ENCODE results near the gene DPH1.
"Not testable (repeated sequence)": the region's sequence is repeated elsewhere in the genome, so short reads cannot be mapped to it uniquely, and the experiment has no call there.

Gene DPH1

GRCh38 chr17:1997289-1997926 is 32.5 kb upstream of the DPH1 start:
- DNase-seq (ENCODE audit: insufficient read length, low spot score) (no peak), FAIRE-seq (no peak)
- TF ChIP-seq POLR2A (IDR thresholded peaks at IDR 0.05; ENCODE audit: low read depth, low read length) = no peak

- no peak for FAIRE-seq
- no peak for DNase-seq (ENCODE audit: insufficient read length, low spot score)
- TF ChIP-seq POLR2A (IDR thresholded peaks at IDR 0.05; ENCODE audit: low read depth, low read length) = no peak
These were observed 31.8 kb upstream of the DPH1 start for GRCh38 chr17:1997927-1998742.

DNA sequence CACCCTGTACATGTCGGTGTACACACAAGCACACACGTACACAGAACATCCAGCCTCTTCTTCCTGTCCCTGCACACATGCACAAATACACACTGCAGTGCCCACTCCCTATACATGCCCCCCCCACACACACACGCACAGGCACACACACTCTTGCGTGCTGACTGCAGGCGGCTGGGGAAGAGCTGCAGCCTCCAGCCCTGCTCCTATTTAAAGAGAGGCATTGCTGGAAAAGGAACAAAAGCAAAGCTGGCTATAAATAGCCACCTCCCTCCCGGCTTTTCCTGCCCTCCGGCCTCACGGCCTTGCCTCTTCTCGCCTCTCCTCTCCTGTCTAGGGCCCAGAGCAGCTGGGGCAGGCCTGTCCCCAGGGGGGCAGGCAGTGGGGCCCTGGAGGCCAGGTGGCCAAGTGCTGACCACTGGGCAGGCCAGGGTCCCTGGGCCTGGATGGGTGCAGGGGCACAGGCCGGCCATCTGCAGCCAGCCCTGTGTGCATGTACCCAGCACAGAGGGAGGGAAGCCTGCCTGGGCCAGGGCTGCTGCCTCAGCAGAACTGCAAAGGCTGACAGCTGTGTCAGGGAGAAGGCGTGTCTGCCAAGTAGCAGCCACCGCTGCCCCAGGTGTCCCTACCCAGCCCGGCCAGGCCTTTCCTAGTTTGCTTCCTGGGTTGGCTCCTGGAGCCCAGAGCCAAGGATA is 30.2 kb upstream of the DPH1 start:
- no peak for TF ChIP-seq POLR2A (IDR thresholded peaks at IDR 0.05; ENCODE audit: low read depth, low read length)
- FAIRE-seq (no peak), DNase-seq (ENCODE audit: insufficient read length, low spot score) (no peak)

DNA sequence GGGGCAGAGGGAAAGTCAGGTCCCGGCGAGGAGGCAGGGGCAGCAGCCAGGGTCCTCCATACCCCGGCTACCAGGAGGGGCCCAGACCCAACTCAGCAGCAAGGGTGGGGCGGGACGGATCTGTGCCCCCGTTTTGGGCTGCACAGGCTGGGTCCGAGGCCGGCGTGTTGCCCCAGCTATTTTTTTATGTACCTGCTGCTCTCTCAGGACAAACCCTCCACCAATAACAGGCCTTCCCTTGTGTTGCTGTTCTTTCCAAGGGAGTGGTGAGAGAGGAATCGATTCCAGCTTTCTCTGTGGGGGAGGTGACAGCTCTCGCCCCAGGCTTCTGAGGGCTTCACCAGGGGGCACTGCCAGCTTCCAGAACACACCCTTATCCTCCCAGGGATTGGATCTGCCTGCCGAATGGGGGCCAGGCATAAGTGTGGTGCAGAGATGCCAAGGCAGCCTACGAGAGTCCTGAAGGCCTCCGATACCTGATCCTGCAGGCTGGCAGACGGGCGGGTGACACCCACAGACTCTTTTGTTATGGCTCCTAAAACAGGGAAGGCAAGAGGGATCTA is 27.1 kb upstream of the DPH1 start:
- no peak for FAIRE-seq
- no peak for DNase-seq (ENCODE audit: insufficient read length, low spot score)
- TF ChIP-seq POLR2A (IDR thresholded peaks at IDR 0.05; ENCODE audit: low read depth, low read length) = no peak

DNA sequence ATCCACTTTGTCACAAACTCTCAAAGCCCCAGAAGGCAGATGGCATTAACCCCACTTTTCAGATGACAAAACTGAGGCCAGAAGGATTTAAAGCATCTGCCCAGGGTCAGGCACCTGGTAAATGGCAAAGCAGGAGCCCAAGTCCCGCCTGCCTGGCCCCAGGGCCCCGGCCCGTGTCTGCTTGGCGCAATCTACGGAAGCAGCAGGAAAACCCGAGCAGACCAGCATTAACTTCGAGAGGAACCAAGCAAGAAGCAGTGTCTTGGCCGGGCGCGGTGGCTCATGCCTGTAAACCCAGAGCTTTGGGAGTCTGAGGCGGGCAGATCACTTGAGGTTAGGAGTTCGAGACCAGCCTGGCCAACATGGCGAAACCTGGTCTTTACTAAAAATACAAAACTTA is 26.4 kb upstream of the DPH1 start:
- no peak for FAIRE-seq
- DNase-seq (ENCODE audit: insufficient read length, low spot score) = no peak
- TF ChIP-seq POLR2A (IDR thresholded peaks at IDR 0.05; ENCODE audit: low read depth, low read length) = no peak

- no peak for FAIRE-seq
- no peak for DNase-seq (ENCODE audit: insufficient read length, low spot score)
- TF ChIP-seq POLR2A (IDR thresholded peaks at IDR 0.05; ENCODE audit: low read depth, low read length) = no peak
These were observed 25.5 kb upstream of the DPH1 start for GRCh38 chr17:2004435-2004952.

DNA sequence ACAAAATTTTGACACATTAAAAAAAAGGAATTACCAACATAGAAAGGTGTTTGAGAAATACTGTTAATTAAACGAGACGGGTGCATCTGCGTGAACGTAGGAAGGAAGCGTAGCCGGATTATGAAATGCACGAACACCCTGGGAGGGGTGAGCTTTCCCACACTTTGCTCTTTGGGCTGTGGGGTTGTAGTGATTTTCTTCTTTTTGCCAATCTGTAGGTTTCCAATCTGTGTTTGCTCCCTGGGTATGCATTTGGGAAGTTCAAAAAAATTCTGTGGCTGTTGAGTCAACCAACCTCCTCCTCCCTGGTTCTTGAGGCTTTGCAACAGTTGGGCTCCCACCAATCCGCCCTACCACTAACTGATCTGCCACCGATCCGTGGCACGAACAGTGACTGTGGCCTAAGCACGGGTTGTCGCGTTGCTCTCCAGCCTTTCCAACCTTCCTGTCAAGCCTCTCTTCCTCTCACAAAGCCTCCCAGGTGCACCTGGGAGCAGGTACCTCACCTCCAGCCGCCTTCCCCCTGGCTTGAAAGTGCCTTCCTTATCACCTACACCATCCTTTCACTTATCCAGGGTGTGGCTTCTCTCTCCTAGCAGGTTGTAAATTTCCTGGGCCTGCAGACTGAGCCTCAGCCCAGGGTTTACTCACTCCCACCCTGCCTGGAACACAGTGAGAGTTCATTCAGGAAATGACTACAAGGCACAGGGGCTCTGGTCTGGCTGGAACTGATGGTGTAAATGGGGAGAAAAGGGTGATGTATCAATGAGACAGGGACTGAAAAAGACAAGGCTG is 21.4 kb upstream of the DPH1 start:
- no peak for TF ChIP-seq POLR2A (IDR thresholded peaks at IDR 0.05; ENCODE audit: low read depth, low read length)
- FAIRE-seq = no peak
- DNase-seq (ENCODE audit: insufficient read length, low spot score) = no peak

DNA sequence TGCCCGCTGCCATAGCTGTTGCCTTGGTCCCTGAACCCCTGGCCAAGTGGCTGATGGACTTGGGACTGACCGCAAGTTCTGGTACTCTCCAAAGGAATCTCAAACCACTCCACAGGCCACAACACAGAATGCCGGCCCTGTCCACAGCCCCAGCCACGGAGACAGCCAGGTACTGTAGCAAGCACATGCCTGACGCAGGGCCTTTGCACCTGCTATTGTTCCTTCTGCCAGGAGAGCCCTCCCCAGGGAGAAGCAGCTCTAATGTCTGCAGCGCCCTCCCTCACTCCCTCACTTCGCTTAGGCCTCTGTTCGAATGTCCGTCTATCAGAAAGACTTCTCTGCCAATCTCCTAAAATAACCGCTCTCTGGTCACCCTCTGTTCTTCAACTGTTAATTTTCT is 20.2 kb upstream of the DPH1 start:
- FAIRE-seq = no peak
- TF ChIP-seq POLR2A (IDR thresholded peaks at IDR 0.05; ENCODE audit: low read depth, low read length) = no peak
- no peak for DNase-seq (ENCODE audit: insufficient read length, low spot score)

GRCh38 chr17:2011411-2012371 is 18.3 kb upstream of the DPH1 start:
- TF ChIP-seq POLR2A (IDR thresholded peaks at IDR 0.05; ENCODE audit: low read depth, low read length) = no peak
- no peak for FAIRE-seq
- DNase-seq (ENCODE audit: insufficient read length, low spot score) = peak; percentile 63

- no peak for TF ChIP-seq POLR2A (IDR thresholded peaks at IDR 0.05; ENCODE audit: low read depth, low read length)
- no peak for FAIRE-seq
- DNase-seq (ENCODE audit: insufficient read length, low spot score) = no peak
These were observed 17.5 kb upstream of the DPH1 start for GRCh38 chr17:2012499-2012898.

- not testable (repeated sequence) for DNase-seq (ENCODE audit: insufficient read length, low spot score); FAIRE-seq
These were observed 16.5 kb upstream of the DPH1 start for GRCh38 chr17:2013220-2013993.

DNA sequence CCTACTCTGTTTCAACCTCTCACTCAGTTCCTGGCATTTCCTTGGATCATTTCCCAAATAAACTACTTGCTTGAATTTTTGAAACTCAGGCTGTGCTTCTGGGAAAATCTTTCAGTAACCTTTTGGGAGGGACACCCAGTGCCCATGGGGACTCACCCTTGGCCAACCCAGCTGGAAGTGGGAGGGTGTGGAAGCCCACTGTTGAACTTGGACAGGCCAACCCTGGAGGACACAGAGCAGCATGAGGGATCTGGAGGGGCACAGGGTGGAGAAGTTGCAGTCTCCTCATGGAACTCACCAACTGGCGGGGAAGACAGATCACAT is 16.0 kb upstream of the DPH1 start:
- no peak for FAIRE-seq
- no peak for DNase-seq (ENCODE audit: insufficient read length, low spot score)
- TF ChIP-seq POLR2A (IDR thresholded peaks at IDR 0.05; ENCODE audit: low read depth, low read length) = no peak
